ENCODE data around the gene KLF6.

Gene KLF6

DNA sequence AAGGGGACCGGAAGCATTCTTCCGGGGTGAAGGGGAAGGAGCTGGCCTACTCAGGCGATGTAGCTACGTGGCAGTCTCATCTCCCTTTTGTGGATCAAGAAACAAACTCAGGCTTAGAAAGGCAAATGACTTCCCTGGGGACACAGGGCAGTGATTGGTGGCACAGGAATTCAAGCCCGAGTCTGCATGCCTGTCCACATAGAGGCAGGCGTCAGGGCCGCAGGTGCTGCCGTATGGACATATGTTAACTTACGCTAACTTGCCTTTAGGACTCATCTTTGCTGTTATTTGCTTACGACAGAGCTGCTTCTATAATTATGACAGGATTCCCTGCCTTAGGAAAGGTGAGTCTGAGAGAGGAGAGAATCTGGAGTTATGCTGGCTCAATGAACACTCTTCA is 42.3 kb upstream of the KLF6 start:
- Histone ChIP-seq H3K36me3 (ENCODE audit: control insufficient read depth in 2 of 2, insufficient read depth in 1 of 2, low read length in 2 of 2) (no peaks in the 10 kb centered on the region), H3K4me3 (ENCODE audit: low read depth, low read length) (no peak overlapping the region), H3K4me1 (ENCODE audit: control insufficient read depth, insufficient read depth, low read length) (no peaks in the 10 kb centered on the region), H3K27ac (ENCODE audit: extremely low read depth, low read depth, low read length) (no peak overlapping the region), H3K9me3 (ENCODE audit: control insufficient read depth, insufficient read depth, low read depth, low read length) (no peaks in the 10 kb centered on the region)
- CTCF ChIA-PET = no interaction called here
- TF ChIP-seq ZFHX2 (tag by site-specific recombination; conservative IDR thresholded peaks at IDR 0.05) (no peak), ZNF701 (tag by site-specific recombination; IDR thresholded peaks at IDR 0.05) (no peak), ELK4 (IDR thresholded peaks at IDR 0.05; ENCODE audit: borderline replicate concordance, low read depth, low read length) (no peak), ZNF146 (tag by site-specific recombination; IDR thresholded peaks at IDR 0.05) (no peak), MZF1 (tag by site-specific recombination; IDR thresholded peaks at IDR 0.05; ENCODE audit: borderline replicate concordance) (no peak), ZFP41 (tag by site-specific recombination; IDR thresholded peaks at IDR 0.05; ENCODE audit: borderline replicate concordance) (no peak), ZNF561 (tag by site-specific recombination; IDR thresholded peaks at IDR 0.05; ENCODE audit: borderline replicate concordance) (no peak), ZNF132 (tag by site-specific recombination; IDR thresholded peaks at IDR 0.05; ENCODE audit: borderline replicate concordance) (no peak), ZNF324 (tag by site-specific recombination; IDR thresholded peaks at IDR 0.05) (no peak), ZNF155 (tag by site-specific recombination; IDR thresholded peaks at IDR 0.05) (no peak), ZNF76 (tag by site-specific recombination; IDR thresholded peaks at IDR 0.05; ENCODE audit: borderline replicate concordance, low read depth) (no peak), GLI2 (tag by site-specific recombination; IDR thresholded peaks at IDR 0.05; ENCODE audit: borderline replicate concordance, low read depth) (no peak), PBX3 (CRISPR knock-in tag; IDR thresholded peaks at IDR 0.05) (no peak), FEZF1 (tag by site-specific recombination; IDR thresholded peaks at IDR 0.05) (no peak), ZFP3 (tag by site-specific recombination; IDR thresholded peaks at IDR 0.05; ENCODE audit: low read depth) (no peak), EGR2 (tag by site-specific recombination; IDR thresholded peaks at IDR 0.05; ENCODE audit: low read depth) (no peak), SETDB1 (IDR thresholded peaks at IDR 0.05; ENCODE audit: insufficient read length, low read length) (no peak)
- POLR2A ChIA-PET = interaction anchor here (0.6 to 1.1 kb wide), 2 partner anchors 16 to 42 kb away, joined by 3 to 6 read pairs; partner anchors contain the start of gene KLF6

DNA sequence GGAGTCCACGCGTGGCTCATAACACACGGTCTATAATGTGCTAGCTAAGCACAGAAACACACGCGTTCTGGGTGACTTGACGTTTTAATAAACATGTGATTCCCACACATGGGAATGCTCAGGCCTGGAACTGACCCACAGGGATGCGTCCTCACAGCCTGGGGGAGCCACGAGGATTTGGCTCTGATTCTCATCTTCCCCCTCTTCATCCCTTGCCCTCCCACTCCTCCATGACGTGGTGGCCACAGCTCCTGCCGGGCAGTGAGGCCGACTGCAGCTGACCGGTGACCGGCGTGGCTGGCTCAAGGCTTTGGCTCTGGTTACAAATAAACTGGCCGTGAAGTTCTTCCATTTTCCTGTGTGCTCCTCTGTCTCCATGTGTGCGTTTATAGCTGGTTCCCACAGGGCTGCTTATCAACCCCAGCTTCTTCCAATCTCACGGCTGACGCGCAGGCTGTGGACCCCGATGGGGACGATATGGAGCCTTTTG is 40.9 kb upstream of the KLF6 start:
- H3K4me3 ChIP-seq (ENCODE audit: low read depth, low read length) = no peak overlapping the region
- POLR2A ChIA-PET = interaction anchor here (2.6 kb wide), 1 partner anchor 41 kb away, joined by 19 read pairs; the partner anchor contains the start of gene KLF6
- no peaks in the 10 kb centered on the region for H3K9me3 ChIP-seq (ENCODE audit: control insufficient read depth, insufficient read depth, low read depth, low read length)
- no peaks in the 10 kb centered on the region for H3K36me3 ChIP-seq (ENCODE audit: control insufficient read depth in 2 of 2, insufficient read depth in 1 of 2, low read length in 2 of 2)
- CTCF ChIA-PET = interaction anchor here (0.6 to 1.1 kb wide), 2 partner anchors 64 to 203 kb away, joined by 3 read pairs; no protein-coding TSS in a partner anchor
- no peak overlapping the region for H3K27ac ChIP-seq (ENCODE audit: extremely low read depth, low read depth, low read length)
- no peaks in the 10 kb centered on the region for H3K4me1 ChIP-seq (ENCODE audit: control insufficient read depth, insufficient read depth, low read length)
- TF ChIP-seq ZNF362 (tag by site-specific recombination; IDR thresholded peaks at IDR 0.05) (no peak), KLF10 (tag by site-specific recombination; IDR thresholded peaks at IDR 0.05) (no peak), ZNF335 (tag by site-specific recombination; conservative IDR thresholded peaks at IDR 0.05) (no peak), ZFP69B (tag by site-specific recombination; IDR thresholded peaks at IDR 0.05) (no peak), ZNF391 (tag by site-specific recombination; IDR thresholded peaks at IDR 0.05; ENCODE audit: borderline replicate concordance, low read depth) (no peak), ZNF274 (IDR thresholded peaks at IDR 0.05; ENCODE audit: low read length) (no peak), ZNF274 (tag by site-specific recombination; IDR thresholded peaks at IDR 0.05; ENCODE audit: borderline replicate concordance) (no peak), GLIS1 (tag by site-specific recombination; IDR thresholded peaks at IDR 0.05) (no peak), ZNF23 (tag by site-specific recombination; IDR thresholded peaks at IDR 0.05; ENCODE audit: borderline replicate concordance) (no peak), ZNF202 (tag by site-specific recombination; IDR thresholded peaks at IDR 0.05; ENCODE audit: borderline replicate concordance) (no peak), ZNF394 (tag by site-specific recombination; IDR thresholded peaks at IDR 0.05; ENCODE audit: borderline replicate concordance) (no peak), ZNF10 (tag by site-specific recombination; IDR thresholded peaks at IDR 0.05) (no peak), GLI4 (tag by site-specific recombination; IDR thresholded peaks at IDR 0.05) (no peak), HOXC10 (CRISPR knock-in tag; IDR thresholded peaks at IDR 0.05) (no peak), ZNF366 (tag by site-specific recombination; conservative IDR thresholded peaks at IDR 0.05) (no peak)
- TF ChIP-seq, protein P1, sequence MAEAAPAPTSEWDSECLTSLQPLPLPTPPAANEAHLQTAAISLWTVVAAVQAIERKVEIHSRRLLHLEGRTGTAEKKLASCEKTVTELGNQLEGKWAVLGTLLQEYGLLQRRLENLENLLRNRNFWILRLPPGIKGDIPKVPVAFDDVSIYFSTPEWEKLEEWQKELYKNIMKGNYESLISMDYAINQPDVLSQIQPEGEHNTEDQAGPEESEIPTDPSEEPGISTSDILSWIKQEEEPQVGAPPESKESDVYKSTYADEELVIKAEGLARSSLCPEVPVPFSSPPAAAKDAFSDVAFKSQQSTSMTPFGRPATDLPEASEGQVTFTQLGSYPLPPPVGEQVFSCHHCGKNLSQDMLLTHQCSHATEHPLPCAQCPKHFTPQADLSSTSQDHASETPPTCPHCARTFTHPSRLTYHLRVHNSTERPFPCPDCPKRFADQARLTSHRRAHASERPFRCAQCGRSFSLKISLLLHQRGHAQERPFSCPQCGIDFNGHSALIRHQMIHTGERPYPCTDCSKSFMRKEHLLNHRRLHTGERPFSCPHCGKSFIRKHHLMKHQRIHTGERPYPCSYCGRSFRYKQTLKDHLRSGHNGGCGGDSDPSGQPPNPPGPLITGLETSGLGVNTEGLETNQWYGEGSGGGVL (tag by site-specific recombination; IDR thresholded peaks at IDR 0.05) = no peak
